Subcutaneous abdominal adipose tissue (tissue), 5 donors: Measurements from ENCODE around the gene PDE8A.

Source experiments
- H3K27ac ChIP-seq: one replicate; pipeline ENCODE4 v1.7.0; 2013; ENCODE audit warnings: low read depth, mild to moderate bottlenecking, inconsistent platforms, low read length, moderate library complexity
- H3K27me3 ChIP-seq, 5 donors: one replicate each; pipeline ENCODE4 v1.7.0; 2013; ENCODE audit warnings: low read length in 5 of 5, inconsistent platforms in 1 of 5; ENCODE audit not compliant: control insufficient read depth in 5 of 5, insufficient read depth in 4 of 5
- H3K36me3 ChIP-seq, 5 donors: one replicate each; pipeline ENCODE4 v1.7.0; 2013; ENCODE audit warnings: low read length in 5 of 5; ENCODE audit not compliant: control insufficient read depth in 5 of 5, insufficient read depth in 5 of 5
- H3K4me1 ChIP-seq, 5 donors: one replicate each; pipeline ENCODE4 v1.7.0; 2013; ENCODE audit warnings: low read length in 5 of 5, mild to moderate bottlenecking in 3 of 5, moderate library complexity in 1 of 5; ENCODE audit not compliant: control insufficient read depth in 5 of 5, insufficient read depth in 5 of 5
- H3K4me3 ChIP-seq, 5 donors: one replicate each; pipeline ENCODE4 v1.7.0; 2013; ENCODE audit warnings: low read length in 5 of 5, low read depth in 1 of 5
- H3K9ac ChIP-seq, 5 donors: one replicate each; pipeline ENCODE4 v1.7.0; 2013; ENCODE audit warnings: low read length in 5 of 5, mild to moderate bottlenecking in 4 of 5, moderate library complexity in 3 of 5
- H3K9me3 ChIP-seq, 5 donors: one replicate each; pipeline ENCODE4 v1.7.0; 2013; ENCODE audit warnings: low read length in 5 of 5; ENCODE audit not compliant: control insufficient read depth in 5 of 5
- donor health status: healthy.
- donor health status: healthy.
- donor health status: healthy.
- donor health status: healthy.
- donor health status: healthy.

Gene PDE8A

DNA sequence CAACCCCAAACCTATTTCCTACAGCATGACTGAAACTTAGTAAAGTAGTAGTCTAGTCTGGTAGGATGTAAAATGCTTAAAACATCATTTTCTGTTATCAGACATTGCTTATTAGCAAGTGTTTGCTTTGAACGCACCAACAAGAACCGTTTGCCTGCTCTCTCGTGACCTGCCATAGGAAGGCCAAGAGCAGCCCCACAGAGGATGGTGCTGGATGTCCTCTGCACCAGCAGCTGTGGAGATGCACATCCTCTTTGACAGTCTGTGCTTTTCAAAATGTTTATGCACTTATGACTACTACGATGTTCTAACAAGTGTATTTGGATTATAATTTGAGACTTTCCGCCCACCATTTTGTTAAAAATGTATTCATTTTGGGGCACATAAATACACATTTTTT is 59.6 kb downstream of the PDE8A start:
- Histone ChIP-seq H3K27ac (no peak overlapping the region), H3K4me1 (peaks cover 0 to 16% (median 4%) of the 10 kb centered on the region in 5 donors), H3K9ac (no peak overlapping the region), H3K27me3 (no peaks in the 10 kb centered on the region), H3K9me3 (no peaks in the 10 kb centered on the region), H3K4me3 (no peak overlapping the region), H3K36me3 (no peaks in the 10 kb centered on the region)

DNA sequence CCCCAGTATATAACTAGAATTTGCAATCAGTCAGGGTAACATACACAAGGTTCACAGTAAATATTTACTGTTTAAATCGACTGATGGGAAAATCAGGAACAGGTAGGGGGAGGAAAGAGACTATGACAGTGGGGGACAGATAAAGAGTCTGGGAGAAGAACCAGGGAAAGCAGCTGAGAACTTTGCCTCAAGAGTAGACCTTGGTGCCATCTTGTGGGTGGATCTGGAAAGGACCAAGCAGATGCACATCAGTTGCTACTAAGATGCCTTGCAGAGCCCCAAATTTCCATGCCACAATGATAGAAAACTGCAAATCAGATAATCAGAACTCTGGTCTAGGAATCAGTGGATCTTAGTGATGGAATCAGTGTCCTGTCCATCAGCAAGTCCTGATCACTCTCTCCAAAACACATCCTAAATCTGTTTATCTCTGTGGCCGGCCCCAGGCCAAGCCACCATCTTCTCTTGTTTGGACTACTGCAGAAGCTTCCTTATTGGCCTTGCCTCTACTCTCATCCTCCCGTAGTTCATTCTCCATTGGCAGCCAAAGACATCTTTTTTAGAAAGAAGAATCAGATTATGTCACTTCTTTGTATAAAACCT is 62.7 kb downstream of the PDE8A start:
- Histone ChIP-seq H3K9me3 (no peaks in the 10 kb centered on the region), H3K4me3 (no peak overlapping the region), H3K4me1 (peaks cover 0 to 17% (median 3%) of the 10 kb centered on the region in 5 donors), H3K27ac (no peak overlapping the region), H3K27me3 (no peaks in the 10 kb centered on the region), H3K36me3 (no peaks in the 10 kb centered on the region), H3K9ac (no peak overlapping the region)

DNA sequence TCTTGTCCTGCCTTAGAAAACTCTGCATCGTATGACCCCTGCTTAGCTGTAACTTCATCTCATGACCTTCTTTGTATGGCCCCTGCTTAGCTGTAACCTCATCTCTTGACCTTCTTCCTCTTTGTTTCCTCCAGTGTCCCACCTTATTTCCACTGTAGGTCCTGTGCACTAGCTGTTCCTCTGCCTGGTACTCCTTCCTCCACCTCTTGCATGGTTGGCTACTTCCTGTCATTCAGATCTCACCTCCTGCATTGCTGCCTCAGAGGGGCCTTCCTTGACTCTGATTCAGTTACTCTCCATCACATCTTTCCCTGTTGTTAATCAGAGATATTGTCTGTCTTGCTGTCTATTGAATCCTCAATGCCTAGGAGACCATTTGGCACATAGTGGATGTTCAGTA is 63.2 kb downstream of the PDE8A start:
- Histone ChIP-seq H3K27ac (peak overlapping the region; percentile 55), H3K9me3 (no peaks in the 10 kb centered on the region), H3K36me3 (no peaks in the 10 kb centered on the region), H3K4me3 (no peak overlapping the region), H3K27me3 (no peaks in the 10 kb centered on the region), H3K4me1 (peaks cover 0 to 17% (median 3%) of the 10 kb centered on the region in 5 donors), H3K9ac (no peak overlapping the region)

- H3K27me3 ChIP-seq: no peaks in the 10 kb centered on the region
- H3K36me3 ChIP-seq: no peaks in the 10 kb centered on the region
- peaks cover 0 to 19% (median 3%) of the 10 kb centered on the region in 5 donors for H3K4me1 ChIP-seq
- no peak overlapping the region for H3K4me3 ChIP-seq
- H3K27ac ChIP-seq: peak overlapping the region; percentile 55
- no peaks in the 10 kb centered on the region for H3K9me3 ChIP-seq
- H3K9ac ChIP-seq: no peak overlapping the region
Measured at GRCh38 chr15:85045615-85046014, 64.0 kb downstream of the PDE8A start.

DNA sequence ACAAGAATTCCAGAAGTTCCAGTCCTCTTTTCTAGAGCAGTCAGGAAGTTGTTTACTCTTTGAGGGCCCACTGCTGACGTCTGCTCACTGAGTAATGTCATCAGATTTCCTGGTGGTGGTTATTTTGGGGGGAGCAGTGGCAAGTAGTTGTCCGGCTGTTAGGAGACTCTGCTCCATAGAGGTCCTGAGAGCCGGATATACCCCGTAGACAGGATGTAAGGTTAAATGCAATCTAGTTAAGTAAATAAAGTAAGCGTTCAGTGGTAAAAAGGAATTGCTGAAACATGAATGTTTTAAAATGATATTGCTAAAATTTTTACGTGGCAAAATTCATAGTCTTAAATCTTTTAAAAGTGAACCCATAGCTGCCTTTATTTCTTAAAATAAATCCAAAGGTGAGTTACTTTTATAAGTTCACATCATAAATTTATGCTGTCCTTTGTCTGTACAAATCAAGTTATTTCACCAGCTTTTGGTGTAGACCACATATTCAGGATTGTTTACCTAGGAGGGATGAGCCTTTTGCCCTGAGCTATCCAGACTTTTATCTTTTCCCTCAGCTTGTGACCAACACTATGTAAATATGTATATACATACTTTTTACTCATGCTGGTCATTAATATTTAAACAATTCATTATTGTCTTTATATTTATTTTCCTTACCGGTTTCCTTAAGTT is 65.8 kb downstream of the PDE8A start:
- no peak overlapping the region for H3K4me3 ChIP-seq
- H3K9me3 ChIP-seq: no peaks in the 10 kb centered on the region
- H3K9ac ChIP-seq: peak overlapping the region in 1 of 5 donors; percentile 37
- H3K36me3 ChIP-seq: no peaks in the 10 kb centered on the region
- H3K27me3 ChIP-seq: no peaks in the 10 kb centered on the region
- peaks cover 0 to 20% (median 7%) of the 10 kb centered on the region in 5 donors for H3K4me1 ChIP-seq
- peak overlapping the region; percentile 40 for H3K27ac ChIP-seq

- peak overlapping the region; percentile 40 for H3K27ac ChIP-seq
Measured at GRCh38 chr15:85048430-85048829, 66.8 kb downstream of the PDE8A start.

DNA sequence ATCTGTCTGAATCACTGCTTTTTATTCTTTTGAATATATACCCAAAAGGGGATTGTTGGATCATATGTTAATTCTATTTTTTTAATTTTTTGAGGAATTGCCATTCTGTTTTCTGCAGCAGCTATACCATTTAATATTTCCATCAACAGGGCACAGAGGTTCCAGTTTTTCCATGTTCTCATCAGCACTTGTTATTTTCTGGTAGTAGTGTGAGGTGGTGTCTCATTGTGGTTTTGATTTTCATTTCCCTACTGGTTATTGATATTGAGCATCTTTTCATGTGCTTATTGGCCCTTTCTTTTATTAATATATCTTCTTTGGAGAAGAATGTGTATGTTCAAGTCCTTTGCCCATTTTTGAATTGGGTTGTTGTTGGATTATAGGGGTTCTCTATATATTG is 68.1 kb downstream of the PDE8A start:
- Histone ChIP-seq H3K36me3 (no peaks in the 10 kb centered on the region), H3K4me1 (peaks cover 0 to 20% (median 7%) of the 10 kb centered on the region in 5 donors), H3K9me3 (no peaks in the 10 kb centered on the region), H3K27me3 (no peaks in the 10 kb centered on the region), H3K27ac (no peak overlapping the region), H3K4me3 (no peak overlapping the region), H3K9ac (no peak overlapping the region)

More at GRCh38 chr15:85048430-85048829, 66.8 kb downstream of the PDE8A start:
- H3K4me1 ChIP-seq: peaks cover 0 to 20% (median 7%) of the 10 kb centered on the region in 5 donors
- no peak overlapping the region for H3K4me3 ChIP-seq
- peak overlapping the region in 1 of 5 donors; percentile 37 for H3K9ac ChIP-seq
- H3K36me3 ChIP-seq: no peaks in the 10 kb centered on the region
- no peaks in the 10 kb centered on the region for H3K27me3 ChIP-seq
- no peaks in the 10 kb centered on the region for H3K9me3 ChIP-seq

- H3K27ac ChIP-seq: no peak overlapping the region
Measured at GRCh38 chr15:85059734-85060133, 78.1 kb downstream of the PDE8A start.

GRCh38 chr15:85062560-85062959 is 80.9 kb downstream of the PDE8A start:
- H3K9me3 ChIP-seq: peaks cover 2 to 7% (median 5%) of the 10 kb centered on the region in 5 donors
- peaks cover 0 to 7% (median 3%) of the 10 kb centered on the region in 5 donors for H3K36me3 ChIP-seq
- peaks cover 0 to 5% (median 0%) of the 10 kb centered on the region in 5 donors for H3K4me1 ChIP-seq
- no peaks in the 10 kb centered on the region for H3K27me3 ChIP-seq
- H3K4me3 ChIP-seq: no peak overlapping the region
- no peak overlapping the region for H3K9ac ChIP-seq
- no peak overlapping the region for H3K27ac ChIP-seq

More at GRCh38 chr15:85059734-85060133, 78.1 kb downstream of the PDE8A start:
- Histone ChIP-seq H3K9me3 (peaks cover 2 to 7% (median 5%) of the 10 kb centered on the region in 5 donors), H3K4me1 (peaks cover 0 to 5% (median 0%) of the 10 kb centered on the region in 5 donors), H3K27me3 (no peaks in the 10 kb centered on the region), H3K4me3 (no peak overlapping the region), H3K36me3 (no peaks in the 10 kb centered on the region), H3K9ac (no peak overlapping the region)

GRCh38 chr15:85063088-85063487 is 81.4 kb downstream of the PDE8A start:
- no peak overlapping the region for H3K9ac ChIP-seq
- H3K27ac ChIP-seq: no peak overlapping the region
- H3K36me3 ChIP-seq: peaks cover 0 to 11% (median 8%) of the 10 kb centered on the region in 5 donors
- peaks cover 2 to 7% (median 5%) of the 10 kb centered on the region in 5 donors for H3K9me3 ChIP-seq
- no peaks in the 10 kb centered on the region for H3K27me3 ChIP-seq
- peaks cover 0 to 5% (median 0%) of the 10 kb centered on the region in 5 donors for H3K4me1 ChIP-seq
- no peak overlapping the region for H3K4me3 ChIP-seq
